Common myeloid progenitor, CD34-positive (primary cell): Measurements from ENCODE around the gene INS.

Experiments
- CTCF ChIA-PET: fragments of 350-600 bp; sonication (Branson Sonifier 250); formaldehyde crosslinking; loops from one replicate; lab custom pipeline; 2021; ENCODE audit warnings: antibody characterized with exemption; lab: Charles Lee
- POLR2A ChIA-PET: fragments of 350-600 bp; sonication (Branson Sonifier 250); formaldehyde crosslinking; loops from one replicate; lab custom pipeline; 2021; ENCODE audit warnings: antibody characterized with exemption; lab: Charles Lee
- DNase-seq, 3 donors: peaks; one replicate each; pipeline versions ENCODE4 v3.0.0 to v3.0.0-alpha.2; 2013
- H3K27ac ChIP-seq, 2 experiments: 1 replicate in 1 of 2; 2 replicates in 1 of 2; pipeline ENCODE4 v1.7.0; 2013; ENCODE audit warnings: inconsistent platforms in 2 of 2, low read length in 2 of 2, mild to moderate bottlenecking in 2 of 2, low read depth in 1 of 2, moderate library complexity in 1 of 2; ENCODE audit not compliant: severe bottlenecking in 2 of 2, insufficient read depth in 1 of 2, poor library complexity in 1 of 2
- H3K27me3 ChIP-seq, 5 experiments: replicated peaks in 2 of 5; 1 replicate in 3 of 5; 2 replicates in 2 of 5; pipeline versions ENCODE4 v1.6.1 to v1.7.0; 2013; ENCODE audit warnings: low read length in 4 of 5, mild to moderate bottlenecking in 2 of 5, moderate library complexity in 2 of 5, inconsistent platforms in 1 of 5; ENCODE audit not compliant: insufficient read depth in 5 of 5, control insufficient read depth in 4 of 5
- H3K36me3 ChIP-seq, 4 experiments: 1 replicate in 2 of 4; 2 replicates in 2 of 4; pipeline versions ENCODE4 v1.6.1 to v1.7.0; 2013; ENCODE audit warnings: low read length in 3 of 4, control low read depth in 1 of 4, mild to moderate bottlenecking in 1 of 4; ENCODE audit not compliant: control insufficient read depth in 4 of 4, insufficient read depth in 4 of 4
- H3K4me1 ChIP-seq, 4 experiments: 1 replicate in 3 of 4; 2 replicates in 1 of 4; pipeline versions ENCODE4 v1.6.1 to v1.7.1; 2013; ENCODE audit warnings: low read length in 3 of 4, mild to moderate bottlenecking in 3 of 4, control low read depth in 1 of 4, inconsistent platforms in 1 of 4, moderate library complexity in 1 of 4; ENCODE audit not compliant: control insufficient read depth in 4 of 4, insufficient read depth in 4 of 4; ENCODE audit errors: control extremely low read depth in 1 of 4
- H3K4me3 ChIP-seq, 7 experiments: 1 replicate in 4 of 7; 2 replicates in 3 of 7; pipeline versions ENCODE4 v1.5.1 to v1.7.0; 2013; ENCODE audit warnings: mild to moderate bottlenecking in 7 of 7, low read length in 6 of 7, moderate library complexity in 6 of 7, inconsistent platforms in 2 of 7, low read depth in 2 of 7, control low read depth in 1 of 7; ENCODE audit not compliant: insufficient read depth in 4 of 7, control insufficient read depth in 1 of 7; ENCODE audit errors: extremely low read depth in 1 of 7
- H3K9me3 ChIP-seq, 5 experiments: 1 replicate in 4 of 5; 2 replicates in 1 of 5; pipeline versions ENCODE4 v1.6.1 to v1.7.1; 2013; ENCODE audit warnings: low read length in 4 of 5, mild to moderate bottlenecking in 2 of 5, inconsistent platforms in 1 of 5, low read depth in 1 of 5, moderate library complexity in 1 of 5; ENCODE audit not compliant: control insufficient read depth in 4 of 5, insufficient read depth in 2 of 5; ENCODE audit errors: control extremely low read depth in 1 of 5
- WGBS: methylation state at CpG from one replicate; pipeline ENCODE4 v1.1.5; 2013; ENCODE audit not compliant: insufficient coverage; 5-methylcytosine and 5-hydroxymethylcytosine counted together

Gene INS

DNA sequence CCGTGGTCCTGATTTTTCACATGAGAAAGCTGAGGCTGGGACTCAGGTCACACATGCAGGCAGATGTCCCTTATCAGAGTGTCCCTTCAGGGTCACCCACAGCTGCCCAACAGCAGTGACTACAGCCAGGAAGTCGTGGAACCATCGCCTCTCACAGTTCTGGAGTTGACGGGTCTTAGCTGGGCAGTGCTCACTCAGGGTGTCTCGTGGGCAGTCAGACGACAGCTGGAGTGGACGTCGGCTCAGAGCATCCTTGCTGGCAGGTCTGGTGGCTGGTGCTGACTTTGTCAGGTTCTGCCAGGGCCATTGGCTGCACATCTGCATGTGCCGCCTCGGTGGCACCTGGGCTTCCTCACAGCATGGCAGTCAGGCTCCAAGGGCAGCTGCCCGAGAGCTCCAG, 46.2 kb upstream of the INS start:
- ChIA-PET POLR2A (no interaction called here), CTCF (interaction anchor here (1.0 to 1.2 kb wide), 2 partner anchors 9 to 13 kb away, joined by 3 read pairs; no protein-coding TSS in a partner anchor)
- Histone ChIP-seq H3K4me3 (no peak overlapping the region), H3K4me1 (peaks cover 0 to 7% (median 4%) of the 10 kb centered on the region in 4 experiments), H3K36me3 (no peaks in the 10 kb centered on the region), H3K9me3 (no peaks in the 10 kb centered on the region), H3K27ac (no peak overlapping the region), H3K27me3 (no peaks in the 10 kb centered on the region)
- DNase-seq: no peak
- 98% methylated on average over 10 of the region's 11 CpGs for WGBS

- no peaks in the 10 kb centered on the region for H3K36me3 ChIP-seq
- no peak overlapping the region for H3K4me3 ChIP-seq
- CTCF ChIA-PET: interaction anchor here (1.2 kb wide), 1 partner anchor 8 kb away, joined by 3 read pairs; no protein-coding TSS in a partner anchor
- POLR2A ChIA-PET: no interaction called here
- H3K27me3 ChIP-seq: peaks cover 0 to 2% (median 0%) of the 10 kb centered on the region in 5 experiments
- peaks cover 0 to 9% (median 5%) of the 10 kb centered on the region in 4 experiments for H3K4me1 ChIP-seq
- H3K27ac ChIP-seq: no peak overlapping the region
- H3K9me3 ChIP-seq: peaks cover 0 to 3% (median 0%) of the 10 kb centered on the region in 5 experiments
- WGBS: 97% methylated on average over 7 of the region's 12 CpGs
- DNase-seq: no peak
Measured at GRCh38 chr11:2205981-2206690, 45.1 kb upstream of the INS start.

DNA sequence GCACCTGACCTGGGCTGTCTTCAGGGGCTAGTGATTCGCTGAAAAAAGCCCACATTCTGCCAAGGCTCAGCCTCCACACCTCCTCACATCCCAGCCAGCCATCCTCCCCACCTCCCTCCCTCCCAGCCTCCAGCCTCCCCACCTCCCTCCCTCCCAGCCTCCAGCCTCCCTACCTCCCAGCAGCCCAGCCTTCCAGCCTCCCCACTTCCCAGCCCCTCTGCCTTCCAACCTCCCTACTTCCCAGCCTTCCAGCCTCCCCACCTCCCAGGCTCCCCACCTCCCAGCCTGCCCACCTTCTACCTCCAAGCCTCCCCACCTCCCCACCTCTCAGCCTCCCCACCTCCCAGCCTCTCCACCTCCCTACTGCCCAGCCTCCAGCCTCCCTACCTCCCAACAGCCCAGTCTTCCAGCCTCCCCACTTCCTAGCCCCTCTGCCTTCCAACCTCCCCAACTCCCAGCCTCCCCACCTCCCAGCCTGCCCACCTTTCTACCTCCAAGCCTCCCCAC, 44.3 kb upstream of the INS start:
- ChIA-PET CTCF (no interaction called here), POLR2A (no interaction called here)
- Histone ChIP-seq H3K36me3 (no peaks in the 10 kb centered on the region), H3K4me1 (peaks cover 0 to 9% (median 5%) of the 10 kb centered on the region in 4 experiments), H3K27ac (no peak overlapping the region), H3K9me3 (peaks cover 0 to 9% (median 0%) of the 10 kb centered on the region in 5 experiments), H3K27me3 (peaks cover 0 to 2% (median 0%) of the 10 kb centered on the region in 5 experiments), H3K4me3 (no peak overlapping the region)
- 100% methylated on average over 1 of the region's 1 CpG for WGBS
- no peak for DNase-seq

DNA sequence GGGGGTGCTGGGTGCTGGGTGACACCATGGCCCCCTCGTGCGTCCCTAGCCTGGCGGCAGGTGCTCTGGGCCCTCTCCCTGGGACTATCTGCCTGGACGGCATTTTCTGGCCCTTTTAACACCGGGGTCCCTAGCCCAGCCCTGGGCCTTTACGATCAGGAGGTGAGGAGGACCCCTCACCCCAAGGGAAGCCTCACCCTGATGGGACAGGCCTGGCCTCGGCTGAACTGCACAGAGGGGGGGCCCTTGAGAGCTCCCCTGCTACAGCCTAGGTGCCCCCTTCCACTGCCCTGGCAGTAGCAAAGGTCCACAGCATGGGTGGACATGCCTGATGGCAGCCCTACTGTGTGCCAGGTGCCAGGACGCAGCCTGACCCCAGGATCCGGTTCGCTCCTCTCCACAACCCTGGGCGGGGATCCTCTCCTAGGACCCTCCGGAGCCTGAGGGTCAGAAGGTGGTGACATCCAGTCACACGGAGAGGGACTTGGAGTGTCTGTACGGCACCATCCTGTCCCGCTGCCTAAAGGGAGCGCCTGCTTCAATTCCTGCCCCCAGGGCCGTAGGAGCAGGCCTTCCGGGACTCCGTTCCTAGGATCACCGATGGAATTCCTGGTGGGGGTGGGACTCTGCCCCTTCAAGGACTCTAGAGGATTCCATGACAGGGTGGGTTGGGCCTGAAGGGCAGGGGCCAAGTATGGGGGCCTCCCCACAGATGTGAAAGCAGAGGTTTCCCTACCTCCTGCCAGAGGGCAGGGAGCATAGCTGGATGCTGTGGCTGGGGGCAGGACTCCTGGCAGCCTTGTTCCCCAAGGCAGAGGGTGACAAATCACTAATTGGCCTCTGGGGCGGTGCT, 43.6 kb upstream of the INS start:
- Histone ChIP-seq H3K36me3 (no peaks in the 10 kb centered on the region), H3K4me3 (no peak overlapping the region), H3K4me1 (peaks cover 0 to 9% (median 5%) of the 10 kb centered on the region in 4 experiments), H3K27me3 (peaks cover 0 to 2% (median 0%) of the 10 kb centered on the region in 5 experiments), H3K9me3 (peaks cover 0 to 9% (median 0%) of the 10 kb centered on the region in 5 experiments), H3K27ac (no peak overlapping the region)
- ChIA-PET CTCF (interaction anchor here (1.6 kb wide), 1 partner anchor 98 kb away, joined by 3 read pairs; no protein-coding TSS in a partner anchor), POLR2A (no interaction called here)
- 95% methylated on average over 20 of the region's 21 CpGs for WGBS
- DNase-seq: no peak

- peaks cover 0 to 9% (median 0%) of the 10 kb centered on the region in 5 experiments for H3K9me3 ChIP-seq
- POLR2A ChIA-PET: no interaction called here
- no peaks in the 10 kb centered on the region for H3K36me3 ChIP-seq
- CTCF ChIA-PET: interaction anchor here (0.7 to 1.6 kb wide), 2 partner anchors 17 to 99 kb away, joined by 3 read pairs; no protein-coding TSS in a partner anchor
- DNase-seq: no peak
- no peak overlapping the region for H3K27ac ChIP-seq
- H3K4me3 ChIP-seq: no peak overlapping the region
- 96% methylated on average over 15 of the region's 23 CpGs for WGBS
- peaks cover 0 to 16% (median 11%) of the 10 kb centered on the region in 4 experiments for H3K4me1 ChIP-seq
- H3K27me3 ChIP-seq: peaks cover 0 to 2% (median 0%) of the 10 kb centered on the region in 5 experiments
Measured at GRCh38 chr11:2203440-2204259, 42.6 kb upstream of the INS start.

- WGBS: 94% methylated on average over 8 of the region's 10 CpGs
- H3K27me3 ChIP-seq: peaks cover 0 to 2% (median 0%) of the 10 kb centered on the region in 5 experiments
Measured at GRCh38 chr11:2202900-2203439, 42.0 kb upstream of the INS start.

More at GRCh38 chr11:2202900-2203439, 42.0 kb upstream of the INS start:
- no peak for DNase-seq
- Histone ChIP-seq H3K9me3 (peaks cover 0 to 9% (median 0%) of the 10 kb centered on the region in 5 experiments), H3K4me3 (no peak overlapping the region), H3K4me1 (peaks cover 0 to 19% (median 12%) of the 10 kb centered on the region in 4 experiments), H3K27ac (no peak overlapping the region), H3K36me3 (no peaks in the 10 kb centered on the region)
- ChIA-PET POLR2A (no interaction called here), CTCF (interaction anchor here (0.7 to 1.6 kb wide), 2 partner anchors 16 to 100 kb away, joined by 3 read pairs; no protein-coding TSS in a partner anchor)
